ENCODE results near the gene LY86.
"Not testable (repeated sequence)": the region's sequence is repeated elsewhere in the genome, so short reads cannot be mapped to it uniquely, and the experiment has no call there.

The LY86 gene

GRCh38 chr6:6665555-6666243, 77.2 kb downstream of the LY86 start:
- H3K36me3 ChIP-seq (ENCODE audit: low read depth), result no peaks in the 10 kb centered on the region
- no peaks in the 10 kb centered on the region for H3K9me3 ChIP-seq (ENCODE audit: severe bottlenecking)
- TF ChIP-seq CTCF (IDR thresholded peaks at IDR 0.05; ENCODE audit: poor library complexity, severe bottlenecking), result no peak
- ATAC-seq (ENCODE audit: low read depth), result no peak
- no peaks in the 10 kb centered on the region for H3K27me3 ChIP-seq (ENCODE audit: insufficient read depth, poor library complexity, severe bottlenecking)
- H3K4me1 ChIP-seq (ENCODE audit: insufficient read depth, poor library complexity, severe bottlenecking), result no peaks in the 10 kb centered on the region
- H3K27ac ChIP-seq (ENCODE audit: poor library complexity, severe bottlenecking), result no peak overlapping the region
- H3K4me3 ChIP-seq (ENCODE audit: severe bottlenecking), result no peak overlapping the region
- no peak for DNase-seq (ENCODE audit: low spot score)

DNA sequence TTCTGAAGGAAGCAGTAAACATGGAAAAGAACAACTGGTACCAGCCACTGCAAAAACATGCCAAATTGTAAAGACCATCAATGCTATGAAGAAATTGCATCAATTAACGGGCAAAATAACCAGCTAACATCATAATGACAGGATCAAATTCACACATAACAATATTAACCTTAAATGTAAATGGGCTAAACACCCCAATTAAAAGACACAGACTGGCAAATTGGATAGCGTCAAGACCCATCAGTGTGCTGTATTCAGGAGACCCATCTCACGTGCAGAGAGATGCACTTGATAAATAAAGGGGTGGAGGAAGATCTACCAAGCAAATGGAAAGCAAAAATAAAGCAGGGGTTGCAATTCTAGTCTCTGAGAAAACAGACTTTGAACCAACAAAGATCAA, 81.6 kb downstream of the LY86 start:
- H3K36me3 ChIP-seq (ENCODE audit: low read depth); DNase-seq (ENCODE audit: low spot score); ATAC-seq (ENCODE audit: low read depth); H3K27me3 ChIP-seq (ENCODE audit: insufficient read depth, poor library complexity, severe bottlenecking); H3K4me3 ChIP-seq (ENCODE audit: severe bottlenecking); H3K9me3 ChIP-seq (ENCODE audit: severe bottlenecking); H3K27ac ChIP-seq (ENCODE audit: poor library complexity, severe bottlenecking); H3K4me1 ChIP-seq (ENCODE audit: insufficient read depth, poor library complexity, severe bottlenecking): not testable (repeated sequence)

DNA sequence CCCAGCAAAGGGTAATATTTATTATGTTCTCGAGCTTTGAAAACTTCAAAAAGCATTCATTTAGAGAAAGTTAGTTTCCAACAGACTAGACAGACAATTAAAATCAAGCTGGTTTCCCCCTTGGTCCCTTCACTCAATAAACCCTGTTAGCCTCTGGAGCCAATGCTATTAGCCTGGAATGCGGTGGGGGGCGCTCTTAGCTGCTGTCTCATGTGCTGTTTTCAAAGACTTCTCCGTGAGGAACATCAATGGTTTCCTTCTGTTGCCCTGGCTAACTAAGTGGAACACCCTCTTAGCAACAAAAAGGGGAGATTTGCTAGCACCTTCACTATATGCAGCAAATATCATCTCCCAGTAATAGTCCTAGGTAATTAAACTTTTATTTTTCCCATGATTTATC, 86.4 kb downstream of the LY86 start:
- Histone ChIP-seq H3K9me3 (ENCODE audit: severe bottlenecking) (no peaks in the 10 kb centered on the region), H3K27me3 (ENCODE audit: insufficient read depth, poor library complexity, severe bottlenecking) (no peaks in the 10 kb centered on the region), H3K27ac (ENCODE audit: poor library complexity, severe bottlenecking) (no peak overlapping the region), H3K4me1 (ENCODE audit: insufficient read depth, poor library complexity, severe bottlenecking) (peaks cover 6% of the 10 kb centered on the region), H3K36me3 (ENCODE audit: low read depth) (no peaks in the 10 kb centered on the region), H3K4me3 (ENCODE audit: severe bottlenecking) (no peak overlapping the region)
- ATAC-seq (ENCODE audit: low read depth), result no peak
- no peak for TF ChIP-seq CTCF (IDR thresholded peaks at IDR 0.05; ENCODE audit: poor library complexity, severe bottlenecking)
- no peak for DNase-seq (ENCODE audit: low spot score)

GRCh38 chr6:6676910-6677441, 88.5 kb downstream of the LY86 start:
- H3K4me3 ChIP-seq (ENCODE audit: severe bottlenecking), result no peak overlapping the region
- no peaks in the 10 kb centered on the region for H3K36me3 ChIP-seq (ENCODE audit: low read depth)
- peaks cover 6% of the 10 kb centered on the region for H3K4me1 ChIP-seq (ENCODE audit: insufficient read depth, poor library complexity, severe bottlenecking)
- DNase-seq (ENCODE audit: low spot score) (no peak), ATAC-seq (ENCODE audit: low read depth) (peak; percentile 66)
- peak; percentile 96 for TF ChIP-seq CTCF (IDR thresholded peaks at IDR 0.05; ENCODE audit: poor library complexity, severe bottlenecking)
- no peaks in the 10 kb centered on the region for H3K27me3 ChIP-seq (ENCODE audit: insufficient read depth, poor library complexity, severe bottlenecking)
- H3K9me3 ChIP-seq (ENCODE audit: severe bottlenecking), result no peaks in the 10 kb centered on the region
- no peak overlapping the region for H3K27ac ChIP-seq (ENCODE audit: poor library complexity, severe bottlenecking)

GRCh38 chr6:6678185-6678671, 89.7 kb downstream of the LY86 start:
- H3K27ac ChIP-seq (ENCODE audit: poor library complexity, severe bottlenecking), result no peak overlapping the region
- TF ChIP-seq CTCF (IDR thresholded peaks at IDR 0.05; ENCODE audit: poor library complexity, severe bottlenecking), result no peak
- peak; percentile 85 for ATAC-seq (ENCODE audit: low read depth)
- DNase-seq (ENCODE audit: low spot score), result no peak
- no peaks in the 10 kb centered on the region for H3K27me3 ChIP-seq (ENCODE audit: insufficient read depth, poor library complexity, severe bottlenecking)
- no peaks in the 10 kb centered on the region for H3K36me3 ChIP-seq (ENCODE audit: low read depth)
- peaks cover 6% of the 10 kb centered on the region for H3K4me1 ChIP-seq (ENCODE audit: insufficient read depth, poor library complexity, severe bottlenecking)
- H3K9me3 ChIP-seq (ENCODE audit: severe bottlenecking), result no peaks in the 10 kb centered on the region
- H3K4me3 ChIP-seq (ENCODE audit: severe bottlenecking), result no peak overlapping the region

All from RWPE2 (cell line).